HG03432 (cell line): Measurements from ENCODE around the gene LRRC53.

Source experiments
- ATAC-seq: cut with Tn5 transposase; IDR thresholded peaks from one replicate; pipeline ENCODE4 v1.9.1; 2021; ENCODE audit warnings: mild to moderate bottlenecking, moderate library complexity; ENCODE audit not compliant: unreplicated experiment

LRRC53 gene

GRCh38 chr1:74512170-74512915, at the start of gene LRRC53:
Gene LRRC53 (minus strand): TSS chr1:74512611. CDS start chr1:74483349, 29,262 bp downstream.
- no peak for ATAC-seq

GRCh38 chr1:74549932-74550331, 37.5 kb upstream of the LRRC53 start:
- ATAC-seq = no peak

GRCh38 chr1:74548961-74549750, 36.7 kb upstream of the LRRC53 start:
- no peak for ATAC-seq

- no peak for ATAC-seq
These were observed 33.4 kb upstream of the LRRC53 start for GRCh38 chr1:74545821-74546220.

- no peak for ATAC-seq
These were observed 21.8 kb upstream of the LRRC53 start for GRCh38 chr1:74534241-74534640.

GRCh38 chr1:74531796-74532195, 19.4 kb upstream of the LRRC53 start:
- ATAC-seq = no peak

GRCh38 chr1:74530892-74531291, 18.5 kb upstream of the LRRC53 start:
- ATAC-seq = no peak

GRCh38 chr1:74528123-74528522, 15.7 kb upstream of the LRRC53 start:
- ATAC-seq = no peak

GRCh38 chr1:74526708-74527107, 14.3 kb upstream of the LRRC53 start:
- ATAC-seq = no peak

GRCh38 chr1:74523873-74524480, 11.6 kb upstream of the LRRC53 start:
- no peak for ATAC-seq

GRCh38 chr1:74522148-74522547, 9.7 kb upstream of the LRRC53 start:
- no peak for ATAC-seq

- ATAC-seq = peak; percentile 83
These were observed 5.2 kb upstream of the LRRC53 start for GRCh38 chr1:74517599-74518051.

- ATAC-seq = no peak
These were observed 1.2 kb upstream of the LRRC53 start for GRCh38 chr1:74513411-74514300.

- ATAC-seq = no peak
These were observed 4.0 kb downstream of the LRRC53 start for GRCh38 chr1:74508449-74508848.

- no peak for ATAC-seq
These were observed 6.3 kb downstream of the LRRC53 start for GRCh38 chr1:74505928-74506710.

- ATAC-seq = no peak
These were observed 7.4 kb downstream of the LRRC53 start for GRCh38 chr1:74504933-74505512.

GRCh38 chr1:74504125-74504932, 8.1 kb downstream of the LRRC53 start:
- peak; percentile 80 for ATAC-seq

- peak; percentile 49 for ATAC-seq
These were observed 9.6 kb downstream of the LRRC53 start for GRCh38 chr1:74502858-74503257.

- peak; percentile 67 for ATAC-seq
These were observed 10.0 kb downstream of the LRRC53 start for GRCh38 chr1:74502432-74502831.
